Right atrium auricular region (tissue), 2 donors: ENCODE data around the gene CREB3L2. TPM values are rescaled to one million over a fixed set of nuclear protein-coding genes. Genes with fewer than 3 reads are reported as not detected.

Experiments
- DNase-seq: peaks from one replicate; pipeline ENCODE4 v3.0.0-alpha.2; 2019; ENCODE audit warnings: low spot score
- H3K27ac ChIP-seq, 2 donors: fragments of 200-600 bp; sonication (generic); 1 replicate in 1 of 2; 2 replicates in 1 of 2; pipeline ENCODE4 v1.5.1; 2016 to 2019
- H3K27me3 ChIP-seq, 2 donors: fragments of 200-600 bp; sonication (generic); one replicate each; pipeline versions ENCODE4 v1.5.1 to v1.6.0; 2017 to 2019
- H3K36me3 ChIP-seq: fragments of 200-600 bp; sonication (generic); one replicate; pipeline ENCODE4 v1.5.1; 2016
- H3K4me1 ChIP-seq, 2 donors: fragments of 200-600 bp; sonication (generic); one replicate each; pipeline versions ENCODE4 v1.5.1 to v1.6.0; 2017 to 2019
- H3K4me3 ChIP-seq, 2 donors: fragments of 200-600 bp; sonication (generic); 1 replicate in 1 of 2; 2 replicates in 1 of 2; pipeline ENCODE4 v1.5.1; 2017 to 2019; ENCODE audit warnings: mild to moderate bottlenecking in 1 of 2, moderate library complexity in 1 of 2
- H3K9me3 ChIP-seq, 2 donors: fragments of 200-600 bp; sonication (generic); one replicate each; pipeline ENCODE4 v1.5.1; 2019
- total RNA-seq, 2 donors: library from RNA; depleted of rRNA; stranded (reverse); fragments of >200 nt; gene quantifications; one replicate each; pipeline ENCODE4 v1.1.0, GENCODE V29; 2016
- TF ChIP-seq, protein P1 (sequence below), 2 donors: fragments of 200-600 bp; sonication (generic); IDR thresholded peaks; one replicate each; pipeline ENCODE4 v1.5.1; 2019; ENCODE audit warnings: antibody characterized with exemption in 2 of 2

The CREB3L2 gene
- total RNA-seq, 2 donors from 2014 or later: 25.6 to 39.6 TPM

GRCh38 chr7:137880432-137880831 lies 121.5 kb downstream of the CREB3L2 start:
- no peak overlapping the region for H3K4me3 ChIP-seq
- H3K27ac ChIP-seq: peak overlapping the region; percentile 82 to 89
- TF ChIP-seq, protein P1, sequence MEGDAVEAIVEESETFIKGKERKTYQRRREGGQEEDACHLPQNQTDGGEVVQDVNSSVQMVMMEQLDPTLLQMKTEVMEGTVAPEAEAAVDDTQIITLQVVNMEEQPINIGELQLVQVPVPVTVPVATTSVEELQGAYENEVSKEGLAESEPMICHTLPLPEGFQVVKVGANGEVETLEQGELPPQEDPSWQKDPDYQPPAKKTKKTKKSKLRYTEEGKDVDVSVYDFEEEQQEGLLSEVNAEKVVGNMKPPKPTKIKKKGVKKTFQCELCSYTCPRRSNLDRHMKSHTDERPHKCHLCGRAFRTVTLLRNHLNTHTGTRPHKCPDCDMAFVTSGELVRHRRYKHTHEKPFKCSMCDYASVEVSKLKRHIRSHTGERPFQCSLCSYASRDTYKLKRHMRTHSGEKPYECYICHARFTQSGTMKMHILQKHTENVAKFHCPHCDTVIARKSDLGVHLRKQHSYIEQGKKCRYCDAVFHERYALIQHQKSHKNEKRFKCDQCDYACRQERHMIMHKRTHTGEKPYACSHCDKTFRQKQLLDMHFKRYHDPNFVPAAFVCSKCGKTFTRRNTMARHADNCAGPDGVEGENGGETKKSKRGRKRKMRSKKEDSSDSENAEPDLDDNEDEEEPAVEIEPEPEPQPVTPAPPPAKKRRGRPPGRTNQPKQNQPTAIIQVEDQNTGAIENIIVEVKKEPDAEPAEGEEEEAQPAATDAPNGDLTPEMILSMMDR (IDR thresholded peaks at IDR 0.05): no peak
- DNase-seq: no peak
- H3K4me1 ChIP-seq: peaks cover 0 to 59% of the 10 kb centered on the region in 2 donors
- no peaks in the 10 kb centered on the region for H3K27me3 ChIP-seq
- H3K36me3 ChIP-seq: peaks cover 59% of the 10 kb centered on the region
- H3K9me3 ChIP-seq: peaks cover 0 to 6% of the 10 kb centered on the region in 2 donors

- peaks cover 50% of the 10 kb centered on the region for H3K36me3 ChIP-seq
- no peak for DNase-seq
Observed at GRCh38 chr7:137879357-137880158, 122.3 kb downstream of the CREB3L2 start.

GRCh38 chr7:137878333-137878961 lies 123.4 kb downstream of the CREB3L2 start:
- DNase-seq: peak; percentile 92
- H3K4me1 ChIP-seq: peaks cover 0 to 76% of the 10 kb centered on the region in 2 donors
- TF ChIP-seq, protein P1 (IDR thresholded peaks at IDR 0.05): no peak
- H3K27me3 ChIP-seq: no peaks in the 10 kb centered on the region
- peak overlapping the region; percentile 82 to 89 for H3K27ac ChIP-seq
- peaks cover 39% of the 10 kb centered on the region for H3K36me3 ChIP-seq
- H3K4me3 ChIP-seq: no peak overlapping the region
- H3K9me3 ChIP-seq: peaks cover 0 to 6% of the 10 kb centered on the region in 2 donors

More at GRCh38 chr7:137879357-137880158, 122.3 kb downstream of the CREB3L2 start:
- TF ChIP-seq, protein P1 (IDR thresholded peaks at IDR 0.05): no peak
- H3K27me3 ChIP-seq: no peaks in the 10 kb centered on the region
- peaks cover 0 to 66% of the 10 kb centered on the region in 2 donors for H3K4me1 ChIP-seq
- H3K9me3 ChIP-seq: peaks cover 0 to 6% of the 10 kb centered on the region in 2 donors
- H3K4me3 ChIP-seq: no peak overlapping the region
- H3K27ac ChIP-seq: peak overlapping the region; percentile 82 to 89

- Histone ChIP-seq H3K36me3 (peaks cover 27% of the 10 kb centered on the region), H3K9me3 (peaks cover 0 to 6% of the 10 kb centered on the region in 2 donors), H3K4me3 (no peak overlapping the region), H3K27ac (peak overlapping the region; percentile 82 to 89), H3K4me1 (peaks cover 0 to 70% of the 10 kb centered on the region in 2 donors), H3K27me3 (no peaks in the 10 kb centered on the region)
- TF ChIP-seq, protein P1 (IDR thresholded peaks at IDR 0.05): no peak
- no peak for DNase-seq
Observed at GRCh38 chr7:137877027-137877675, 124.7 kb downstream of the CREB3L2 start.

- H3K36me3 ChIP-seq: peaks cover 14% of the 10 kb centered on the region
- no peaks in the 10 kb centered on the region for H3K9me3 ChIP-seq
- H3K4me3 ChIP-seq: no peak overlapping the region
- peak overlapping the region; percentile 82 to 89 for H3K27ac ChIP-seq
- no peaks in the 10 kb centered on the region for H3K27me3 ChIP-seq
- no peak for DNase-seq
- H3K4me1 ChIP-seq: peaks cover 0 to 73% of the 10 kb centered on the region in 2 donors
- TF ChIP-seq, protein P1 (IDR thresholded peaks at IDR 0.05): no peak
Observed at GRCh38 chr7:137875746-137876145, 126.1 kb downstream of the CREB3L2 start.
